DND-41 (cell line): ENCODE results near the gene PISD.

Experiments
- CTCF ChIP-seq: IDR thresholded peaks from 2 replicates; pipeline ENCODE4 v1.5.1; 2012; ENCODE audit warnings: borderline replicate concordance, low read length, moderate library complexity, mild to moderate bottlenecking; ENCODE audit not compliant: poor library complexity, severe bottlenecking; ENCODE audit errors: extremely low read depth
- EZH2 ChIP-seq: IDR thresholded peaks from 3 replicates; pipeline ENCODE4 v1.6.1; 2012; ENCODE audit warnings: borderline replicate concordance, low read depth, mild to moderate bottlenecking, moderate library complexity, low read length, inconsistent platforms; ENCODE audit not compliant: severe bottlenecking

- TF ChIP-seq CTCF (no peak), EZH2 (no peak)
Observed at GRCh38 chr22:31610611-31611010, 51.4 kb downstream of the PISD start.
